Activated T-helper 1 cell treated with anti-CD3 and anti-CD28 coated beads, Interleukin-12 subunit alpha, Interleukin-12 subunit beta, Interleukin-2, Interleukin-4 antibody, amounts not matched to agents 30 ng/mL and 10 ng/mL and 1 ng/mL, durations not matched to agents 14 hours and 24 hours and 36 hours (primary cell): ENCODE results near the gene HNRNPCL4. TPM values are rescaled to one million over a fixed set of nuclear protein-coding genes. Genes with fewer than 3 reads are reported as not detected.
"Not testable (repeated sequence)": the region's sequence is repeated elsewhere in the genome, so short reads cannot be mapped to it uniquely, and the experiment has no call there.

Experiments
- DNase-seq: peaks from one replicate; pipeline ENCODE4 v3.0.0; 2021; ENCODE audit warnings: low spot score
- H3K27ac Mint-ChIP-seq: one replicate; pipeline ENCODE4 v1.8.0; 2021; ENCODE audit warnings: mild to moderate bottlenecking, mixed read lengths
- H3K27me3 Mint-ChIP-seq: one replicate; pipeline ENCODE4 v1.8.0; 2022; ENCODE audit warnings: mild to moderate bottlenecking, moderate library complexity, mixed read lengths; ENCODE audit not compliant: insufficient read depth
- H3K36me3 Mint-ChIP-seq: one replicate; pipeline ENCODE4 v1.8.0; 2021; ENCODE audit warnings: low read depth, mixed read lengths
- H3K4me1 Mint-ChIP-seq: one replicate; pipeline ENCODE4 v1.8.0; 2021; ENCODE audit warnings: low read depth, mixed read lengths
- H3K4me3 Mint-ChIP-seq: one replicate; pipeline ENCODE4 v1.8.0; 2021; ENCODE audit warnings: mild to moderate bottlenecking, moderate library complexity, mixed read lengths
- H3K9me3 Mint-ChIP-seq: one replicate; pipeline ENCODE4 v1.8.0; 2021; ENCODE audit warnings: mixed read lengths
- intact Hi-C: fragments of 100-400 bp; cut with micrococcal nuclease; formaldehyde crosslinking; loops from one replicate; pipeline ENCODE4 v1.15.1; 2024
- total RNA-seq: library from RNA; stranded (reverse); gene quantifications from 2 replicates; pipeline ENCODE4 v1.2.3, GENCODE V29; 2022

The HNRNPCL4 gene
- not detected in 2 replicates for total RNA-seq

- H3K36me3 Mint-ChIP-seq, DNase-seq, H3K27ac Mint-ChIP-seq, H3K4me3 Mint-ChIP-seq, H3K4me1 Mint-ChIP-seq, H3K27me3 Mint-ChIP-seq, H3K9me3 Mint-ChIP-seq, intact Hi-C loops: not testable (repeated sequence)
Observed at GRCh38 chr1:13165531-13165930, at the start of gene HNRNPCL4. Gene HNRNPCL4, minus strand, starts transcription at chr1:13165631. Its CDS starts 164 bp downstream, at chr1:13165467.

DNA sequence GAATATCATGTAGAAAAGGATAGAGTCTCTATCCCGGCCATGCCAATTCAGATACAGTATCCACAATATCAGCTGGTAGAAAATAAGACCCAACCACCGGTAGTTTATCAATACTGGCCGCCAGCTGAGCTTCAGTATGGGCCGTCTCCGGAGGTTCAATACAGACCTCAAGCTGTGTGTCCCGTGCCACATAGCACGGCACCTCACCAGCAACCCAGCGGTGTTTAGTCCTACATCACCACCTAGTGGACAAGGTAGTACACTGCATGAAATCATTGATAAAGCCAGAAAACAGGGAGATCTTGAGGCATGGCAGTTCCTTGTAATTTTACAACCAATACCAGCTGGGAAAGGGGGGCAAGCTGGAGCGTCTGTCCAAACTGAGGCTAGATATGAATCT lies 43.3 kb upstream of the HNRNPCL4 start:
- DNase-seq, H3K27me3 Mint-ChIP-seq, H3K4me1 Mint-ChIP-seq, H3K36me3 Mint-ChIP-seq, H3K27ac Mint-ChIP-seq, intact Hi-C loops, H3K4me3 Mint-ChIP-seq, H3K9me3 Mint-ChIP-seq: not testable (repeated sequence)

- H3K9me3 Mint-ChIP-seq, H3K4me1 Mint-ChIP-seq, H3K36me3 Mint-ChIP-seq, intact Hi-C loops, DNase-seq, H3K27ac Mint-ChIP-seq, H3K4me3 Mint-ChIP-seq, H3K27me3 Mint-ChIP-seq: not testable (repeated sequence)
Observed at GRCh38 chr1:13201309-13201708, 35.9 kb upstream of the HNRNPCL4 start, which contains the start of gene PRAMEF13. Gene PRAMEF13, minus strand, starts transcription at chr1:13201409. Its CDS starts 1,820 bp downstream, at chr1:13199589.

- H3K27me3 Mint-ChIP-seq, H3K36me3 Mint-ChIP-seq, intact Hi-C loops, DNase-seq, H3K4me3 Mint-ChIP-seq, H3K27ac Mint-ChIP-seq, H3K9me3 Mint-ChIP-seq, H3K4me1 Mint-ChIP-seq: not testable (repeated sequence)
Observed at GRCh38 chr1:13171548-13171947, 6.1 kb upstream of the HNRNPCL4 start, which contains the start of gene PRAMEF9. Gene PRAMEF9, plus strand, starts transcription at chr1:13171848. Its CDS starts 3,433 bp downstream, at chr1:13175281.

DNA sequence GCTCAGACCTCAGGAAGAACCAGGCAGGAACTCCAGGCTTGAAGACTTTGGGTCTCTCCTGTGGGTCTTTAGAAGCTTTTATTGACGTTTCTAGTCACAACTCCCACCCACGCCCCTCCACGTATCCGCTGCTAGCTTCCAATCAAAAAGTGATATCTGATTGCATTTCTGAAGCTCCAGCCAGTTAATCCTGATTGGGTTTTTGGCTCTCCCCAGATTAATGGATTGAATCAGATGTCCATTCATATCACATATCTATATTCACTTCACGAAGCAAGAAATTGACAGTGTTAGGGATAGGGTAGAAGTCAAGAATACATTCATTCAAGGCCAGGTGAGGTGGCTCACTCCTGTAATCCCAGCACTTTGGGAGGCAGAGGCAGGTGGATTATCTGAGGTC lies 9.5 kb downstream of the HNRNPCL4 start, which contains the start of gene PRAMEF26:
PRAMEF26 (minus strand) TSS at position 101 of the 400 bp plus-strand sequence. CDS start 2,914 bp downstream, outside the sequence.
- intact Hi-C loops, H3K9me3 Mint-ChIP-seq, H3K4me3 Mint-ChIP-seq: not testable (repeated sequence)

DNA sequence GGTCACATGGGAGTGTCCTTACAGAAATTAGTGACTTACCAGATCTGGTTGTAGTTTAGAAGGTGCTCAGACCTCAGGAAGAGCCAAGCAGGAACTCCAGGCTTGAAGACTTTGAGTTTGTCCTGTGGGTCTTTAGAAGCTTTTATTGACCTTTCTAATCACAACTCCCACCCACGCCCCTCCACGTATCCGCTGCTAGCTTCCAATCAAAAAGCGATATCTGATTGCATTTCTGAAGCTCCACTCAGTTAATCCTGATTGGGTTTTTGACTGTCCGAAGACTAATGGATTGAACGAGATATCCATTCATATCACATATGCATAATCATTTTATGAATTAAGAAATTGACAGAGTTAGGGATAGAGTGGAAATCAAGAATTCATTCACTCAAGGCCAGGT lies 48.7 kb downstream of the HNRNPCL4 start, which contains the start of gene HNRNPCL2:
HNRNPCL2 (minus strand) TSS at position 101 of the 400 bp plus-strand sequence. CDS start 454 bp downstream, outside the sequence.
- H3K27ac Mint-ChIP-seq, H3K36me3 Mint-ChIP-seq, H3K4me1 Mint-ChIP-seq: not testable (repeated sequence)

More for the DNA sequence above, 9.5 kb downstream of the HNRNPCL4 start, which contains the start of gene PRAMEF26:
- not testable (repeated sequence) for H3K27me3 Mint-ChIP-seq, H3K36me3 Mint-ChIP-seq, H3K27ac Mint-ChIP-seq, DNase-seq, H3K4me1 Mint-ChIP-seq

More for the DNA sequence above, 48.7 kb downstream of the HNRNPCL4 start, which contains the start of gene HNRNPCL2:
- H3K27me3 Mint-ChIP-seq, DNase-seq, H3K4me3 Mint-ChIP-seq, intact Hi-C loops, H3K9me3 Mint-ChIP-seq: not testable (repeated sequence)

Other genes starting within 250 kb of the HNRNPCL4 start
- not detected in 2 replicates for gene PRAMEF7, start 249.0 kb downstream of the HNRNPCL4 start, total RNA-seq
- not detected in 2 replicates for gene PRAMEF6, start 218.1 kb downstream of the HNRNPCL4 start, total RNA-seq
- not detected in 2 replicates for gene PRAMEF27, start 109.1 kb downstream of the HNRNPCL4 start, total RNA-seq
- gene HNRNPCL3, start 104.9 kb downstream of the HNRNPCL4 start, total RNA-seq: not detected in 2 replicates
- not detected in 2 replicates for gene PRAMEF25, start 94.9 kb downstream of the HNRNPCL4 start, total RNA-seq
- gene HNRNPCL2, start 48.8 kb downstream of the HNRNPCL4 start, total RNA-seq: not detected in 2 replicates
- gene PRAMEF26, start 9.6 kb downstream of the HNRNPCL4 start, total RNA-seq: not detected in 2 replicates
- gene PRAMEF9, start 6.2 kb upstream of the HNRNPCL4 start, total RNA-seq: not detected in 2 replicates
- gene PRAMEF13, start 35.8 kb upstream of the HNRNPCL4 start, total RNA-seq: not detected in 2 replicates
- gene PRAMEF18, start 60.5 kb upstream of the HNRNPCL4 start, total RNA-seq: not detected in 2 replicates
- not detected in 2 replicates for gene PRAMEF5, start 88.6 kb upstream of the HNRNPCL4 start, total RNA-seq
- gene PRAMEF8, start 119.5 kb upstream of the HNRNPCL4 start, total RNA-seq: not detected in 2 replicates
- not detected in 2 replicates for gene PRAMEF33, start 137.9 kb upstream of the HNRNPCL4 start, total RNA-seq
- not detected in 2 replicates for gene PRAMEF15, start 149.9 kb upstream of the HNRNPCL4 start, total RNA-seq
- gene PRAMEF14, start 181.5 kb upstream of the HNRNPCL4 start, total RNA-seq: not detected in 2 replicates
- gene PRAMEF19, start 206.3 kb upstream of the HNRNPCL4 start, total RNA-seq: not detected in 2 replicates
- not detected in 2 replicates for gene PRAMEF17, start 224.0 kb upstream of the HNRNPCL4 start, total RNA-seq
- gene PRAMEF20, start 244.8 kb upstream of the HNRNPCL4 start, total RNA-seq: not detected in 2 replicates